Fibroblast of villous mesenchyme (primary cell): Measurements from ENCODE around the gene INPP5A. TPM values are rescaled to one million over a fixed set of nuclear protein-coding genes. Genes with fewer than 3 reads are reported as not detected.

Source experiments
- DNase-seq: peaks from one replicate; pipeline ENCODE4 v3.0.0-alpha.2; 2010; ENCODE audit warnings: low read depth
- H3K4me3 ChIP-seq: 2 replicates; pipeline ENCODE4 v1.5.1; 2011; ENCODE audit warnings: low read depth, mild to moderate bottlenecking, low read length
- total RNA-seq: library from RNA; depleted of rRNA; stranded (reverse); fragments of >200 nt; gene quantifications from 2 replicates; pipeline ENCODE4 v1.2.3, GENCODE V29; 2012
- TF ChIP-seq, protein P1 (sequence below): IDR thresholded peaks from 2 replicates; pipeline ENCODE4 v1.5.1; 2012; ENCODE audit warnings: low read depth, mild to moderate bottlenecking, low read length; ENCODE audit not compliant: insufficient read depth

INPP5A gene
- total RNA-seq, 1 donor = 33.2 TPM

DNA sequence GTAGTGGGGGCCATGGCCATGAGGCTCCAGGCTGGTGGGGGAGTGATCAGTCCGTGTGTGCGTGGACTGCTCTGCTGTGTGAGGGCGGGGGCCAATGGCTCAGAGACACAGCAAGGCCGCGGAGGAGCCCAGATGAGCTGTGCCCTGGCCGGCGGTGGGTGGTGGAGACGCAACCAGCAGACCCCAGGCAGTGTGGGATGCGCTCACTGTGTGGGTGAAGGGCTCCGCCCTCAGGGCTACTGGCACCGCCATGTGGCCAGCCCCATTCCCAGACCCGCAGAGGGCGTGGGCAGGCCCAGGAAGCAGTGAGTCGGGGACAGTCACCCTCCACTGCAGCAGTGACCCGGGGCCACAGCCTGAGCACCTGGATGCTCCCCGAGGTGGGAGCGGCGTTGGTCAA lies 239.2 kb downstream of the INPP5A start:
- TF ChIP-seq, protein P1, sequence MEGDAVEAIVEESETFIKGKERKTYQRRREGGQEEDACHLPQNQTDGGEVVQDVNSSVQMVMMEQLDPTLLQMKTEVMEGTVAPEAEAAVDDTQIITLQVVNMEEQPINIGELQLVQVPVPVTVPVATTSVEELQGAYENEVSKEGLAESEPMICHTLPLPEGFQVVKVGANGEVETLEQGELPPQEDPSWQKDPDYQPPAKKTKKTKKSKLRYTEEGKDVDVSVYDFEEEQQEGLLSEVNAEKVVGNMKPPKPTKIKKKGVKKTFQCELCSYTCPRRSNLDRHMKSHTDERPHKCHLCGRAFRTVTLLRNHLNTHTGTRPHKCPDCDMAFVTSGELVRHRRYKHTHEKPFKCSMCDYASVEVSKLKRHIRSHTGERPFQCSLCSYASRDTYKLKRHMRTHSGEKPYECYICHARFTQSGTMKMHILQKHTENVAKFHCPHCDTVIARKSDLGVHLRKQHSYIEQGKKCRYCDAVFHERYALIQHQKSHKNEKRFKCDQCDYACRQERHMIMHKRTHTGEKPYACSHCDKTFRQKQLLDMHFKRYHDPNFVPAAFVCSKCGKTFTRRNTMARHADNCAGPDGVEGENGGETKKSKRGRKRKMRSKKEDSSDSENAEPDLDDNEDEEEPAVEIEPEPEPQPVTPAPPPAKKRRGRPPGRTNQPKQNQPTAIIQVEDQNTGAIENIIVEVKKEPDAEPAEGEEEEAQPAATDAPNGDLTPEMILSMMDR = no peak
- H3K4me3 ChIP-seq = no peak overlapping the region
- no peak for DNase-seq

DNA sequence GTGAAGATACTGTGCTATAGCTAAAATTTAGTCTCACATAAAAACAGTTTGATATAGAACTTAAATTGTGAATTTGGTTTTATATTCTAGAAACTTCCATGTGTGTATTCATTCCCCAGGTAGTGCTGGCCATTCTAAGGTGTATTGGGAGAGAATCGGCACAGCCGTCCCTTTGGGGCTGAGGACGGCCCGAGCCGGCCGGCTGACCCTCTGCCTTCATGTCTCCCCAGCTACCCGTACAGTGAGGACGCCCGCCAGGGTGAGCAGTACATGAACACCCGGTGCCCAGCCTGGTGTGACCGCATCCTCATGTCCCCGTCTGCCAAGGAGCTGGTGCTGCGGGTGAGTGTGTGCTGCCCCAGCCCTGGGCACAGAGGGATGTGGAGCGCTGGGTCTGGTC lies 239.9 kb downstream of the INPP5A start:
- DNase-seq = no peak
- TF ChIP-seq, protein P1 = no peak
- no peak overlapping the region for H3K4me3 ChIP-seq

DNA sequence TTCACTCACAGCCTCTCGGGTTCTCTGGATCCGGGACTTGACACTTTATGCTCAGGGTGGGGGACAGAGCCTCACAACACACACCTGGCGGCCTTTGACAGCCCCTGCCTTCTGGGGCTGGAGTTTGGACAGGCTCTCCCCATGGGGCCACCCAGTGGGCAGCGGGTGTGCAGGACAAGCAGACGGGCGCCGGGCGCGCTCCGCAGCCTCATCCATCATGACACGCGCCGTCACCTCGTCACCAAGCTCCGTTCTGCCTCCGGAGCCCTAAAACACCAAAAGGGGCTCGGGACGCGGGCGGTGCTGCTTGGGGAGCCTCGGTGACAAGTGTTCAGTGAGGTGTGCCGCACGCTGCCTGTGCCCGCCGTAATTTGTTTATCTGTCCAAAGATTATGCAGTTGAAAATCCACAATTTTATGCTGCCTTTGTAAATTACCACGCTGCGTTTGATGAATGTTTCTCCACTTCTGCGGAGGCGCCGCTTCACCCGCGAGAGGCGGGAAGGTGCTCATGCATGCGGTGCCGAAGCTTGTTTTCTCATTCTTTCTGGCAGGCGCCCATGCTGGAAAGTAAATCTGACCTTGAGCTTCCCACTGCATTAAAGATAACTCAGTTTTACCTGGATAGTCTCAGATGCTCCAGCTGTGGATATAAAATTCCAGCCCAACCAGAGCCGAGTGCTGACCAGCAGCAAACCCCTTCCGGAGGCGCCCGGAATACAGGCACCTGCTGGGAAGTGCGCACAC lies 242.1 kb downstream of the INPP5A start:
- no peak for DNase-seq
- TF ChIP-seq, protein P1 = no peak
- H3K4me3 ChIP-seq = no peak overlapping the region

DNA sequence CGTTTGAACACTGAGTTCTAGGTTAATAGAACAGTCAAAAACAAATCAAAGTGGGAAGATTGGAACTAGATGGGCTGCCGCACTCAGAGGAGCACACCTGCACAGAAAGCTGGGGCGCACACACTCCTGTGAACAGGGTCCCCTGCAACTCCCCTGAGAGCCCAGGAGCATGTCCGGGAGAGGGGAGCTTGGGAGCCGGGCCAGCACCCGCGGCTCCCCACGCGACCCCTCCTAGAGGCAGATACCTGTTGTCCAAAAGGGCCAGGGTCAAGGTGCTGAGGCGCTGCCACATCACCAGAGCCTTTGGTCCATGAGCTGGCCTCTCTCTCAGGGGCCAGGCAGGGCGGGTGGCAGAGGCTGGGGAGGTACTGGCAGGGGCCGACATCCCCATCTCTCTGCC lies 242.8 kb downstream of the INPP5A start:
- TF ChIP-seq, protein P1 = no peak
- no peak overlapping the region for H3K4me3 ChIP-seq
- DNase-seq = no peak

DNA sequence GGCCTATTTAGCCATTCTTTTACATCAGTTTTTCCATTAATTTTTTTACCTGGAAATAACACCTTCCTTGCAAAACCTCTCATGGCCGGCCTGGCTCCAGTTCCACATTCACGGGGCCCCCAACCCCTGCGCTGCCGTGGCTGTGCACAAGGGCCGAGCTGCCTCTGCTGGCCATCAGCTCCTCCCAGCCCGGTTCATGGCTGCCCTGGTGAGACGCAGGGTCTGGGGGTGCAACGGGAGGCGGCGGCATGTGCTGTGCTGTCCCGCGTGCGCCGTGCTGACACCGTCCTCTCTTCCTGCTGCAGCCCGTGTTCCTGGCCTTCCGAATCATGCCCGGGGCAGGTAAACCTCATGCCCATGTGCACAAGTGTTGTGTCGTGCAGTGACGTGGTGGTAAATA lies 244.0 kb downstream of the INPP5A start:
- DNase-seq = no peak
- TF ChIP-seq, protein P1 = no peak
- H3K4me3 ChIP-seq = no peak overlapping the region

DNA sequence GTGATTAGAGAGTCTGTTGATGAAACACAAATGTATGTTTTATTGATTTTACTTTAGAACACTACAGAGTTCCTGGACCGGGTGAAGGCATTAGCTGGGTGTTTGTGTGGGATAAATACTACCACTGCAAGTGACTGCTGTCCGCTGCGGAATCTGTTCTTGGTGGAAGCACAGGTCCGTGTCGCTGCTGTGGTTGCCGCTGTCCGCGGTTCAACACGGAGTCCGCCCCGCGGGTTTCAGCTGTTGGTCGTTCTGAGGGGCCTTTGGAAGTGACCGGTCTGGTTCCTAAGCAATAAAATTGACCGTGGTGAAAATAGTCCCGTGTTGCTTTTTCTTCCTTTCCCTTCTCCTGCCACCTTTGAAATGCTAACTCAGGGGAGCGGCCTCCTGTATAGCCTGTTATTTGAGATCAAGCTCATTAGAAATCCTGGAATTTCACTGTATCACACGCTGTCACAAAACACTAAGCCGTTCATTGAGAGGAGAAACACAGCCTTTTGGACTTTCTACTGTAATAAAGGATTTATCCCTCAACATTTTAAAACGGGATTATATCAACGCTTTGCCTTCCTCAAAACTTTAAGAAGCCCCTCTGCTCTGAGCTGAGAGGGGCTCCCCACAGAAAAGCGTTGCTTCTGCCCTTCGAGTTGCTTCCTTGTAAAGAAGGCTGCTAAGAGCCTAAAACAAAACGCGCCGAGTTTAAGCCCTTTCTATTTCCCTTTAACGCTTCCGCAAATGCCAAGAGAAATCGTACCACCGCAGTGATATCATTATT lies 245.8 kb downstream of the INPP5A start:
- DNase-seq = no peak
- H3K4me3 ChIP-seq = no peak overlapping the region
- TF ChIP-seq, protein P1 = no peak
